Right atrium auricular region (tissue), 2 donors: ENCODE results near the gene B3GALT6. TPM values are rescaled to one million over a fixed set of nuclear protein-coding genes. Genes with fewer than 3 reads are reported as not detected.

Experiments used
- DNase-seq: peaks from one replicate; pipeline ENCODE4 v3.0.0-alpha.2; 2019; ENCODE audit warnings: low spot score
- H3K27ac ChIP-seq, 2 donors: fragments of 200-600 bp; sonication (generic); 1 replicate in 1 of 2; 2 replicates in 1 of 2; pipeline ENCODE4 v1.5.1; 2016 to 2019
- H3K27me3 ChIP-seq, 2 donors: fragments of 200-600 bp; sonication (generic); one replicate each; pipeline versions ENCODE4 v1.5.1 to v1.6.0; 2017 to 2019
- H3K36me3 ChIP-seq: fragments of 200-600 bp; sonication (generic); one replicate; pipeline ENCODE4 v1.5.1; 2016
- H3K4me1 ChIP-seq, 2 donors: fragments of 200-600 bp; sonication (generic); one replicate each; pipeline versions ENCODE4 v1.5.1 to v1.6.0; 2017 to 2019
- H3K4me3 ChIP-seq, 2 donors: fragments of 200-600 bp; sonication (generic); 1 replicate in 1 of 2; 2 replicates in 1 of 2; pipeline ENCODE4 v1.5.1; 2017 to 2019; ENCODE audit warnings: mild to moderate bottlenecking in 1 of 2, moderate library complexity in 1 of 2
- H3K9me3 ChIP-seq, 2 donors: fragments of 200-600 bp; sonication (generic); one replicate each; pipeline ENCODE4 v1.5.1; 2019
- CTCF ChIP-seq, 2 donors: fragments of 200-600 bp; sonication (generic); IDR thresholded peaks; one replicate each; pipeline ENCODE4 v1.5.1; 2019; ENCODE audit warnings: antibody characterized with exemption in 2 of 2
- total RNA-seq, 2 donors: library from RNA; depleted of rRNA; stranded (reverse); fragments of >200 nt; gene quantifications; one replicate each; pipeline ENCODE4 v1.1.0, GENCODE V29; 2016

The B3GALT6 gene
- total RNA-seq, 2 donors from 2014 or later = 16.1 to 19.7 TPM

- H3K27me3 ChIP-seq = no peaks in the 10 kb centered on the region
- no peak for DNase-seq
- H3K27ac ChIP-seq = no peak overlapping the region
- peaks cover 70% of the 10 kb centered on the region for H3K36me3 ChIP-seq
- no peaks in the 10 kb centered on the region for H3K9me3 ChIP-seq
- H3K4me3 ChIP-seq = no peak overlapping the region
- no peak for TF ChIP-seq CTCF (IDR thresholded peaks at IDR 0.05)
- H3K4me1 ChIP-seq = peaks cover 0 to 20% of the 10 kb centered on the region in 2 donors
These were observed 9.3 kb upstream of the B3GALT6 start for GRCh38 chr1:1222575-1223225.

GRCh38 chr1:1223321-1223720 lies 8.7 kb upstream of the B3GALT6 start:
- Histone ChIP-seq H3K36me3 (peaks cover 71% of the 10 kb centered on the region), H3K4me1 (peaks cover 0 to 20% of the 10 kb centered on the region in 2 donors), H3K4me3 (no peak overlapping the region), H3K9me3 (no peaks in the 10 kb centered on the region), H3K27me3 (no peaks in the 10 kb centered on the region), H3K27ac (no peak overlapping the region)
- DNase-seq = no peak
- TF ChIP-seq CTCF (IDR thresholded peaks at IDR 0.05) = no peak

- H3K4me3 ChIP-seq = no peak overlapping the region
- H3K27ac ChIP-seq = no peak overlapping the region
- H3K9me3 ChIP-seq = no peaks in the 10 kb centered on the region
- no peaks in the 10 kb centered on the region for H3K27me3 ChIP-seq
- no peak for TF ChIP-seq CTCF (IDR thresholded peaks at IDR 0.05)
- peaks cover 0 to 26% of the 10 kb centered on the region in 2 donors for H3K4me1 ChIP-seq
- peaks cover 70% of the 10 kb centered on the region for H3K36me3 ChIP-seq
- DNase-seq = no peak
These were observed 8.1 kb upstream of the B3GALT6 start for GRCh38 chr1:1223891-1224290.

- peaks cover 63% of the 10 kb centered on the region for H3K36me3 ChIP-seq
- H3K9me3 ChIP-seq = no peaks in the 10 kb centered on the region
- DNase-seq = no peak
- no peaks in the 10 kb centered on the region for H3K27me3 ChIP-seq
- no peak overlapping the region for H3K27ac ChIP-seq
- H3K4me1 ChIP-seq = peaks cover 0 to 40% of the 10 kb centered on the region in 2 donors
- no peak for TF ChIP-seq CTCF (IDR thresholded peaks at IDR 0.05)
- no peak overlapping the region for H3K4me3 ChIP-seq
These were observed 6.7 kb upstream of the B3GALT6 start for GRCh38 chr1:1225238-1225845.

GRCh38 chr1:1225913-1226312 lies 6.1 kb upstream of the B3GALT6 start:
- no peak overlapping the region for H3K4me3 ChIP-seq
- peaks cover 57% of the 10 kb centered on the region for H3K36me3 ChIP-seq
- no peak overlapping the region for H3K27ac ChIP-seq
- H3K9me3 ChIP-seq = no peaks in the 10 kb centered on the region
- no peak for DNase-seq
- TF ChIP-seq CTCF (IDR thresholded peaks at IDR 0.05) = no peak
- peaks cover 0 to 46% of the 10 kb centered on the region in 2 donors for H3K4me1 ChIP-seq
- H3K27me3 ChIP-seq = no peaks in the 10 kb centered on the region
